Renal pelvis (tissue), 4 donors: ENCODE measurements around the gene CBR1. TPM values are rescaled to one million over a fixed set of nuclear protein-coding genes. Genes with fewer than 3 reads are reported as not detected.

Experiments
- DNase-seq: peaks from one replicate; pipeline ENCODE4 v3.0.0-alpha.2; 2013
- polyA plus RNA-seq, 3 donors: library from polyadenylated mRNA; unstranded; fragments of 120-200 nt; gene quantifications; one replicate each; pipeline ENCODE4 v1.2.1, GENCODE V29; 2013; ENCODE audit not compliant: insufficient read length in 3 of 3

CBR1 gene
- polyA plus RNA-seq, 3 donors, result 45.7 to 75.5 (median 70.4) TPM

GRCh38 chr21:36105327-36105842 lies 35.6 kb downstream of the CBR1 start:
- DNase-seq, result no peak

GRCh38 chr21:36109868-36110267 lies 40.0 kb downstream of the CBR1 start:
- no peak for DNase-seq

GRCh38 chr21:36111238-36111637 lies 41.4 kb downstream of the CBR1 start:
- no peak for DNase-seq

GRCh38 chr21:36113647-36114428 lies 44.0 kb downstream of the CBR1 start:
- no peak for DNase-seq

GRCh38 chr21:36115138-36115730 lies 45.4 kb downstream of the CBR1 start:
- no peak for DNase-seq

- no peak for DNase-seq
These were observed 47.5 kb downstream of the CBR1 start for GRCh38 chr21:36117286-36117741.

GRCh38 chr21:36120304-36120888 lies 50.6 kb downstream of the CBR1 start:
- DNase-seq, result peak; percentile 48

Other genes starting within 250 kb of the CBR1 start
- gene SETD4, start 9.5 kb upstream of the CBR1 start, polyA plus RNA-seq, result 10 to 100 TPM; 24.2 to 46.6 (median 43.9) TPM
- 1 to 10 TPM in 1 of 3 donors, under 1 TPM in 2; 0.75 to 1.4 (median 0.81) TPM for gene CBR3, start 65.1 kb downstream of the CBR1 start, polyA plus RNA-seq
- gene DOP1B, start 86.8 kb downstream of the CBR1 start, polyA plus RNA-seq, result 1 to 10 TPM; 4.7 to 6.9 (median 6.5) TPM